H9 (cell line): ENCODE results near the gene DKK3. TPM values are rescaled to one million over a fixed set of nuclear protein-coding genes. Genes with fewer than 3 reads are reported as not detected.

ENCODE experiments used
- DNase-seq: peaks from one replicate; pipeline ENCODE4 v3.0.0-alpha.2; 2017
- H2AFZ ChIP-seq: one replicate; pipeline ENCODE4 v1.6.1; 2013; ENCODE audit warnings: mild to moderate bottlenecking, low read length, control low read depth, moderate library complexity
- H2AK5ac ChIP-seq: 2 replicates; pipeline ENCODE4 v1.6.1; 2013; ENCODE audit warnings: low read length, control low read depth, mixed read lengths; ENCODE audit not compliant: insufficient read length
- H2BK120ac ChIP-seq: one replicate; pipeline ENCODE4 v1.6.1; 2013; ENCODE audit warnings: low read depth, mild to moderate bottlenecking, low read length, control low read depth, inconsistent platforms; ENCODE audit not compliant: poor library complexity, severe bottlenecking
- H2BK12ac ChIP-seq: 2 replicates; pipeline ENCODE4 v1.6.1; 2013; ENCODE audit warnings: low read length, control low read depth, mixed read lengths, low read depth; ENCODE audit not compliant: insufficient read length
- H2BK15ac ChIP-seq: 2 replicates; pipeline ENCODE4 v1.6.1; 2013; ENCODE audit warnings: low read depth, low read length, control low read depth
- H2BK20ac ChIP-seq: one replicate; pipeline ENCODE4 v1.6.1; 2013; ENCODE audit warnings: low read depth, mild to moderate bottlenecking, low read length, control low read depth, inconsistent platforms; ENCODE audit not compliant: poor library complexity, severe bottlenecking
- H2BK5ac ChIP-seq: 2 replicates; pipeline ENCODE4 v1.6.1; 2013; ENCODE audit warnings: low read length, control low read depth, mixed read lengths; ENCODE audit not compliant: insufficient read length
- H3K14ac ChIP-seq: 2 replicates; pipeline ENCODE4 v1.6.1; 2013; ENCODE audit warnings: low read length, control low read depth; ENCODE audit not compliant: insufficient read depth
- H3K18ac ChIP-seq: 2 replicates; pipeline ENCODE4 v1.6.1; 2013; ENCODE audit warnings: low read depth, mild to moderate bottlenecking, mixed read lengths, low read length, control low read depth; ENCODE audit not compliant: insufficient read length
- H3K23ac ChIP-seq: 2 replicates; pipeline ENCODE4 v1.6.1; 2013; ENCODE audit warnings: low read length, control low read depth, mixed read lengths, low read depth; ENCODE audit not compliant: insufficient read length
- H3K23me2 ChIP-seq: 2 replicates; pipeline ENCODE4 v1.6.1; 2013; ENCODE audit warnings: low read depth, mild to moderate bottlenecking, mixed read lengths, low read length, control low read depth; ENCODE audit not compliant: insufficient read length, poor library complexity, severe bottlenecking
- H3K27ac ChIP-seq: 2 replicates; pipeline ENCODE4 v1.5.1; 2013; ENCODE audit warnings: low read length, control low read depth, mixed read lengths, low read depth; ENCODE audit not compliant: insufficient read length
- H3K27me3 ChIP-seq: 2 replicates; pipeline ENCODE4 v1.6.1; 2013; ENCODE audit warnings: low read length, control low read depth, inconsistent platforms; ENCODE audit not compliant: insufficient read depth
- H3K4ac ChIP-seq: 2 replicates; pipeline ENCODE4 v1.6.1; 2013; ENCODE audit warnings: low read depth, mild to moderate bottlenecking, control low read depth, inconsistent platforms, low read length, moderate library complexity
- H3K4me1 ChIP-seq: 2 replicates; pipeline ENCODE4 v1.6.1; 2013; ENCODE audit warnings: low read length, control low read depth, inconsistent platforms; ENCODE audit not compliant: insufficient read depth
- H3K4me2 ChIP-seq: 2 replicates; pipeline ENCODE4 v1.6.1; 2013; ENCODE audit warnings: low read length, control low read depth, mixed read lengths; ENCODE audit not compliant: insufficient read length, insufficient read depth
- H3K56ac ChIP-seq: 2 replicates; pipeline ENCODE4 v1.6.1; 2013; ENCODE audit warnings: low read depth, mild to moderate bottlenecking, mixed read lengths, low read length, control low read depth; ENCODE audit not compliant: insufficient read length
- H3K79me1 ChIP-seq: 2 replicates; pipeline ENCODE4 v1.6.1; 2013; ENCODE audit warnings: low read depth, mild to moderate bottlenecking, moderate library complexity, low read length, control low read depth, inconsistent platforms; ENCODE audit not compliant: insufficient read depth, poor library complexity, severe bottlenecking
- H3K79me2 ChIP-seq: 2 replicates; pipeline ENCODE4 v1.6.1; 2013; ENCODE audit warnings: low read length, control low read depth, inconsistent platforms; ENCODE audit not compliant: insufficient read depth
- H3K9ac ChIP-seq: 2 replicates; pipeline ENCODE4 v1.6.1; 2013; ENCODE audit warnings: low read length, control low read depth, mixed read lengths; ENCODE audit not compliant: insufficient read length; ENCODE audit errors: extremely low read depth
- H3K9me3 ChIP-seq: one replicate; pipeline ENCODE4 v1.6.1; 2013; ENCODE audit warnings: low read depth, low read length, inconsistent platforms; ENCODE audit not compliant: control insufficient read depth
- H3T11ph ChIP-seq: one replicate; pipeline ENCODE4 v1.6.1; 2013; ENCODE audit warnings: mild to moderate bottlenecking, low read length, control low read depth, inconsistent platforms
- H4K20me1 ChIP-seq: one replicate; pipeline ENCODE4 v1.6.1; 2013; ENCODE audit not compliant: control insufficient read depth, insufficient read length, insufficient read depth
- H4K5ac ChIP-seq: 2 replicates; pipeline ENCODE4 v1.6.1; 2013; ENCODE audit warnings: low read depth, mild to moderate bottlenecking, mixed read lengths, low read length, control low read depth; ENCODE audit not compliant: insufficient read length
- H4K8ac ChIP-seq: replicated peaks from 2 replicates; pipeline ENCODE4 v1.6.1; 2013; ENCODE audit warnings: low read length, control low read depth, mixed read lengths, low read depth; ENCODE audit not compliant: insufficient read length
- H4K91ac ChIP-seq: 2 replicates; pipeline ENCODE4 v1.6.1; 2013; ENCODE audit warnings: low read depth, mild to moderate bottlenecking, moderate library complexity, mixed read lengths, low read length, control low read depth; ENCODE audit not compliant: insufficient read length
- H3K27ac Mint-ChIP-seq, 3 experiments: 2 replicates in 2 of 3; 3 replicates in 1 of 3; pipeline ENCODE4 v1.8.0; 2020 to 2021; ENCODE audit warnings: mixed read lengths in 3 of 3, mild to moderate bottlenecking in 1 of 3, moderate library complexity in 1 of 3
- H3K27me3 Mint-ChIP-seq: 2 replicates; pipeline ENCODE4 v1.8.0; 2021; ENCODE audit warnings: low read depth, mild to moderate bottlenecking, moderate library complexity, mixed read lengths
- H3K36me3 Mint-ChIP-seq, 3 experiments: 2 replicates in 2 of 3; 3 replicates in 1 of 3; pipeline ENCODE4 v1.8.0; 2020 to 2021; ENCODE audit warnings: low read depth in 3 of 3, mixed read lengths in 3 of 3; ENCODE audit not compliant: insufficient read depth in 1 of 3
- H3K4me1 Mint-ChIP-seq, 2 experiments: 2 replicates each; pipeline ENCODE4 v1.8.0; 2020; ENCODE audit warnings: mixed read lengths in 2 of 2
- H3K4me3 Mint-ChIP-seq, 2 experiments: 2 replicates in 1 of 2; 3 replicates in 1 of 2; pipeline ENCODE4 v1.8.0; 2020 to 2021; ENCODE audit warnings: mild to moderate bottlenecking in 2 of 2, mixed read lengths in 2 of 2, moderate library complexity in 1 of 2
- H3K9me3 Mint-ChIP-seq, 2 experiments: 2 replicates in 1 of 2; 3 replicates in 1 of 2; pipeline ENCODE4 v1.8.0; 2020; ENCODE audit warnings: mild to moderate bottlenecking in 2 of 2, mixed read lengths in 2 of 2, moderate library complexity in 1 of 2
- CTCF ChIP-seq: fragments of 200-600 bp; sonication (generic); conservative IDR thresholded peaks from 3 replicates; pipeline ENCODE4 v1.8.0; 2021; ENCODE audit warnings: antibody characterized with exemption, mild to moderate bottlenecking
- WGBS: extraction: QIAGEN DNeasy Blood & Tissue Kit; methylation state at CpG from one replicate; pipeline ENCODE4 v1.1.7; 2013; ENCODE audit warnings: missing lambda C conversion rate, low lambda C conversion rate, mixed read lengths; ENCODE audit not compliant: insufficient read length; ENCODE audit errors: extremely low coverage; 5-methylcytosine and 5-hydroxymethylcytosine counted together
- total RNA-seq: library from RNA; stranded (reverse); gene quantifications from 2 replicates; pipeline ENCODE4 v1.2.1, GENCODE V29; 2021

Gene DKK3
- total RNA-seq, 1 experiment from 2014 or later: 17.1 TPM

DNA sequence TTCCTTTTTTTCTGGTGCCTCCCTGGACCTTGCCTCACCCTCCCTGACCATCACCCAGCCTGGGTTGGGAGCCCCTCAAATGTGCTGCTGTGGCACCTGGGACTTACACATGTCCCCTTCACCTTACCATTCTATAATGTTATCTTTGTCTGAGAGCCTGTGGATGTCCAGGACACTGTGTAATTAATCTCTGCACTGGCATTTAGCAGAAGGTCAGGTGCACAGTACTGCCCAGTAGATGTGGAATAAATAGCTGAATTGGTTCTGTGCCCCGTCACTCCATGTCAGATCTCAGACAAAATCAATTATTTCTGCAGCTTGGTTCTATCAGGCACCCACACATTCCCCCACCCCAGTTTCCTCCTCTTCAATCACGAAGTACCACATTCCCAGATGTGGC lies 19.9 kb upstream of the DKK3 start:
- H3K4me1 ChIP-seq: no peaks in the 10 kb centered on the region; the same call in 1 of the 2 replicates
- H2BK12ac ChIP-seq: no peak overlapping the region
- no peak overlapping the region for H3K18ac ChIP-seq
- H2BK5ac ChIP-seq: no peak overlapping the region
- no peak overlapping the region for H3K9ac ChIP-seq
- no peak overlapping the region for H2BK15ac ChIP-seq
- no peaks in the 10 kb centered on the region for H3K79me2 ChIP-seq
- no peak overlapping the region for H3K4ac ChIP-seq
- peaks cover 9% of the 10 kb centered on the region for H3K9me3 ChIP-seq
- no peak overlapping the region for H3T11ph ChIP-seq
- H2AK5ac ChIP-seq: no peak overlapping the region
- H3K14ac ChIP-seq: no peak overlapping the region
- no peak overlapping the region for H4K91ac ChIP-seq
- no peak overlapping the region for H2AFZ ChIP-seq
- Mint-ChIP-seq H3K27ac (no peak overlapping the region), H3K36me3 (peaks cover 0 to 13% (median 6%) of the 10 kb centered on the region in 3 experiments; a peak in 5 of 7 replicates), H3K9me3 (peaks cover 11 to 14% of the 10 kb centered on the region in 2 experiments; a peak in 4 of 5 replicates), H3K27me3 (peaks cover 4% of the 10 kb centered on the region; the same call in 1 of the 2 replicates), H3K4me3 (no peak overlapping the region), H3K4me1 (peaks cover 4% of the 10 kb centered on the region in 2 experiments; a peak in 2 of 4 replicates)
- no peak overlapping the region for H4K8ac ChIP-seq
- H3K23me2 ChIP-seq: no peaks in the 10 kb centered on the region
- no peaks in the 10 kb centered on the region for H4K20me1 ChIP-seq
- H3K79me1 ChIP-seq: no peaks in the 10 kb centered on the region
- H3K4me2 ChIP-seq: no peak overlapping the region
- no peak overlapping the region for H4K5ac ChIP-seq
- TF ChIP-seq CTCF: no peak
- no peak overlapping the region for H3K27ac ChIP-seq
- H2BK20ac ChIP-seq: no peak overlapping the region
- H3K23ac ChIP-seq: no peak overlapping the region
- no CpG with 5 or more reads among the region's 2 CpGs for WGBS
- H2BK120ac ChIP-seq: no peak overlapping the region
- H3K27me3 ChIP-seq: no peaks in the 10 kb centered on the region
- H3K56ac ChIP-seq: no peak overlapping the region
- DNase-seq: no peak
